Measurements from ENCODE around the gene RBPMS2.

The RBPMS2 gene

GRCh38 chr15:64781299-64781698 lies 5.9 kb upstream of the RBPMS2 start:
- no peak overlapping the region for H3K4me3 ChIP-seq
- TF ChIP-seq CTCF (IDR thresholded peaks at IDR 0.05), result no peak
- no peak for DNase-seq (ENCODE audit: low spot score)
- H3K27ac ChIP-seq, result no peak overlapping the region

- no peak overlapping the region for H3K4me3 ChIP-seq
Observed at GRCh38 chr15:64780600-64781156, 5.3 kb upstream of the RBPMS2 start.

GRCh38 chr15:64779630-64780029 lies 4.2 kb upstream of the RBPMS2 start:
- H3K27ac ChIP-seq, result no peak overlapping the region
- no peak overlapping the region for H3K4me3 ChIP-seq
- DNase-seq (ENCODE audit: low spot score), result no peak
- TF ChIP-seq CTCF (IDR thresholded peaks at IDR 0.05), result no peak

More at GRCh38 chr15:64780600-64781156, 5.3 kb upstream of the RBPMS2 start:
- H3K27ac ChIP-seq, result no peak overlapping the region
- TF ChIP-seq CTCF (IDR thresholded peaks at IDR 0.05), result no peak
- no peak for DNase-seq (ENCODE audit: low spot score)

GRCh38 chr15:64779024-64779423 lies 3.6 kb upstream of the RBPMS2 start:
- H3K27ac ChIP-seq, result no peak overlapping the region
- no peak for DNase-seq (ENCODE audit: low spot score)
- no peak overlapping the region for H3K4me3 ChIP-seq
- no peak for TF ChIP-seq CTCF (IDR thresholded peaks at IDR 0.05)

GRCh38 chr15:64776402-64776786 lies 1.0 kb upstream of the RBPMS2 start:
- peak overlapping the region; percentile 59 to 91 for H3K27ac ChIP-seq
- peak overlapping the region; percentile 87 for H3K4me3 ChIP-seq
- DNase-seq (ENCODE audit: low spot score), result no peak
- no peak for TF ChIP-seq CTCF (IDR thresholded peaks at IDR 0.05)

GRCh38 chr15:64774629-64775493 lies 528 bp downstream of the RBPMS2 start:
- DNase-seq (ENCODE audit: low spot score), result no peak
- no peak for TF ChIP-seq CTCF (IDR thresholded peaks at IDR 0.05)
- Histone ChIP-seq H3K27ac (peak overlapping the region; percentile 70 to 91), H3K4me3 (peak overlapping the region; percentile 87)

Measured in coronary artery (tissue), 2 donors.